ENCODE measurements around the gene NUP155. TPM values are rescaled to one million over a fixed set of nuclear protein-coding genes. Genes with fewer than 3 reads are reported as not detected.
"Not testable (repeated sequence)": the region's sequence is repeated elsewhere in the genome, so short reads cannot be mapped to it uniquely, and the experiment has no call there.

The NUP155 gene
- total RNA-seq, result 19.3 to 26.1 TPM (median 19.3 TPM) in 3 replicates
- long read RNA-seq, full-length matches to known transcripts, result 14 of 24 reads
- long read RNA-seq, partial matches to known transcripts, result 0 of 24 reads
- long read RNA-seq, other reads (novel, unspliced or antisense), result 10 of 24 reads

GRCh38 chr5:37370864-37371726 is at the start of gene NUP155:
NUP155 (minus strand) TSS chr5:37371106; CDS start chr5:37370977, 129 bp downstream.
- Mint-ChIP-seq H3K4me1 (ENCODE audit: low read depth) (peaks cover 26% of the 10 kb centered on the region), H3K27ac (ENCODE audit: unreplicated experiment) (peak within 1 kb of the TSS; percentile 97), H3K27me3 (ENCODE audit: low read depth) (no peaks in the 10 kb centered on the region), H3K9me3 (ENCODE audit: low read depth) (no peaks in the 10 kb centered on the region), H3K4me3 (ENCODE audit: unreplicated experiment) (peak within 1 kb of the TSS; percentile 95), H3K36me3 (ENCODE audit: low read depth) (no peaks in the 10 kb centered on the region)
- peak; percentile 95 for DNase-seq (ENCODE audit: low spot score)
- TF ChIP-seq CTCF (IDR thresholded peaks at IDR 0.05), result peak; percentile 25

GRCh38 chr5:37417347-37417746 is 46.4 kb upstream of the NUP155 start:
- H3K4me1 Mint-ChIP-seq (ENCODE audit: low read depth), result no peaks in the 10 kb centered on the region
- DNase-seq (ENCODE audit: low spot score), result no peak
- no peak for TF ChIP-seq CTCF (IDR thresholded peaks at IDR 0.05)
- H3K4me3 Mint-ChIP-seq (ENCODE audit: unreplicated experiment), result no peak overlapping the region
- H3K27me3 Mint-ChIP-seq (ENCODE audit: low read depth), result no peaks in the 10 kb centered on the region
- no peak overlapping the region for H3K27ac Mint-ChIP-seq (ENCODE audit: unreplicated experiment)
- H3K9me3 Mint-ChIP-seq (ENCODE audit: low read depth), result no peaks in the 10 kb centered on the region
- H3K36me3 Mint-ChIP-seq (ENCODE audit: low read depth), result peaks cover 5% of the 10 kb centered on the region

GRCh38 chr5:37415456-37415855 is 44.5 kb upstream of the NUP155 start:
- not testable (repeated sequence) for H3K27ac Mint-ChIP-seq (ENCODE audit: unreplicated experiment); H3K4me1 Mint-ChIP-seq (ENCODE audit: low read depth); H3K36me3 Mint-ChIP-seq (ENCODE audit: low read depth); H3K9me3 Mint-ChIP-seq (ENCODE audit: low read depth); H3K4me3 Mint-ChIP-seq (ENCODE audit: unreplicated experiment); DNase-seq (ENCODE audit: low spot score); H3K27me3 Mint-ChIP-seq (ENCODE audit: low read depth)

GRCh38 chr5:37412515-37412914 is 41.6 kb upstream of the NUP155 start:
- Mint-ChIP-seq H3K27ac (ENCODE audit: unreplicated experiment) (no peak overlapping the region), H3K36me3 (ENCODE audit: low read depth) (peaks cover 8% of the 10 kb centered on the region), H3K9me3 (ENCODE audit: low read depth) (no peaks in the 10 kb centered on the region), H3K4me3 (ENCODE audit: unreplicated experiment) (no peak overlapping the region), H3K4me1 (ENCODE audit: low read depth) (no peaks in the 10 kb centered on the region), H3K27me3 (ENCODE audit: low read depth) (no peaks in the 10 kb centered on the region)
- no peak for DNase-seq (ENCODE audit: low spot score)
- TF ChIP-seq CTCF (IDR thresholded peaks at IDR 0.05), result no peak

- Mint-ChIP-seq H3K4me1 (ENCODE audit: low read depth) (no peaks in the 10 kb centered on the region), H3K36me3 (ENCODE audit: low read depth) (peaks cover 23% of the 10 kb centered on the region), H3K27me3 (ENCODE audit: low read depth) (no peaks in the 10 kb centered on the region), H3K4me3 (ENCODE audit: unreplicated experiment) (no peak overlapping the region), H3K9me3 (ENCODE audit: low read depth) (no peaks in the 10 kb centered on the region), H3K27ac (ENCODE audit: unreplicated experiment) (no peak overlapping the region)
- TF ChIP-seq CTCF (IDR thresholded peaks at IDR 0.05), result no peak
- no peak for DNase-seq (ENCODE audit: low spot score)
These were observed 29.6 kb upstream of the NUP155 start for GRCh38 chr5:37400501-37400900.
